K562 (cell line): ENCODE results near the gene RNF115. TPM values are rescaled to one million over a fixed set of nuclear protein-coding genes. Genes with fewer than 3 reads are reported as not detected.

ENCODE experiments used
- ATF1 ChIP-seq, 2 experiments: fragments of 450-650 bp in 1 of 2; IDR thresholded peaks; 2 replicates each; pipeline ENCODE4 v1.6.1; 2016; ENCODE audit warnings: missing compliant biosample characterization in 1 of 2, missing genetic modification characterization in 1 of 2
- ATF7 ChIP-seq: fragments of 450-650 bp; IDR thresholded peaks from 2 replicates; pipeline ENCODE4 v1.7.1; 2014; ENCODE audit warnings: mild to moderate bottlenecking, moderate library complexity
- BCOR ChIP-seq: fragments of 450-650 bp; IDR thresholded peaks from 2 replicates; pipeline ENCODE4 v1.6.1; 2016
- CBFA2T3 ChIP-seq: fragments of 450-650 bp; IDR thresholded peaks from 2 replicates; pipeline ENCODE4 v1.6.1; 2017
- CHD1 ChIP-seq: fragments of 200-600 bp; sonication (generic); IDR thresholded peaks from one replicate; pipeline ENCODE4 v1.6.1; 2012; ENCODE audit warnings: mild to moderate bottlenecking, moderate library complexity, low read length, inconsistent platforms
- EHMT2 ChIP-seq: fragments of 450-650 bp; IDR thresholded peaks from 2 replicates; pipeline ENCODE4 v1.6.1; 2018; ENCODE audit warnings: antibody characterized with exemption
- FOXJ3 ChIP-seq: sonication (generic); formaldehyde crosslinking; IDR thresholded peaks from 2 replicates; pipeline ENCODE4 v1.4.0; 2020; ENCODE audit warnings: mild to moderate bottlenecking, missing genetic modification reagents
- GABPA ChIP-seq: fragments of 200-800 bp; sonication (Bioruptor generic); conservative IDR thresholded peaks from 2 replicates; pipeline ENCODE4 v1.6.1; 2016; ENCODE audit warnings: low read depth, missing genetic modification characterization, missing compliant biosample characterization
- MNT ChIP-seq, 2 experiments: fragments of 450-650 bp; conservative IDR thresholded peaks; 2 replicates each; pipeline ENCODE4 v1.6.1; 2017; ENCODE audit warnings: mild to moderate bottlenecking in 2 of 2, moderate library complexity in 2 of 2
- MTF1 ChIP-seq: fragments of 250-450 bp; sonication (Bioruptor Pico); IDR thresholded peaks from 2 replicates; pipeline ENCODE4 v1.9.0; 2021; ENCODE audit warnings: moderate library complexity, mild to moderate bottlenecking, inconsistent platforms, borderline replicate concordance
- NELFE ChIP-seq: IDR thresholded peaks from 2 replicates; pipeline ENCODE4 v1.6.1; 2011; ENCODE audit warnings: mild to moderate bottlenecking; ENCODE audit not compliant: insufficient read depth, insufficient read length
- RBM17 ChIP-seq: fragments of 200-400 bp; formaldehyde crosslinking; IDR thresholded peaks from 2 replicates; pipeline ENCODE4 v1.6.1; 2017; ENCODE audit warnings: low read depth, mild to moderate bottlenecking, low read length, borderline replicate concordance
- TCF3 ChIP-seq: sonication (generic); formaldehyde crosslinking; IDR thresholded peaks from 2 replicates; pipeline ENCODE4 v1.4.0; 2020; ENCODE audit warnings: mild to moderate bottlenecking, missing genetic modification reagents
- ZNF174 ChIP-seq: fragments of 250-450 bp; sonication (Bioruptor Pico); IDR thresholded peaks from 2 replicates; pipeline ENCODE4 v1.4.0; 2020; ENCODE audit warnings: mild to moderate bottlenecking
- ZNF316 ChIP-seq: fragments of 450-650 bp; IDR thresholded peaks from 2 replicates; pipeline ENCODE4 v1.6.1; 2016
- ZNF324 ChIP-seq: fragments of 250-450 bp; sonication (Bioruptor Pico); IDR thresholded peaks from 2 replicates; pipeline ENCODE4 v1.4.0; 2020; ENCODE audit warnings: mild to moderate bottlenecking
- ZNF41 ChIP-seq: fragments of 250-450 bp; sonication (Bioruptor Pico); conservative IDR thresholded peaks from 2 replicates; pipeline ENCODE4 v1.4.0; 2020; ENCODE audit warnings: mild to moderate bottlenecking
- ZNF584 ChIP-seq: fragments of 200-800 bp; sonication (Bioruptor generic); IDR thresholded peaks from 2 replicates; pipeline ENCODE4 v1.6.1; 2016; ENCODE audit warnings: low read depth, mild to moderate bottlenecking, missing genetic modification characterization, missing compliant biosample characterization
- ZNF707 ChIP-seq: fragments of 250-450 bp; sonication (Bioruptor Pico); conservative IDR thresholded peaks from 2 replicates; pipeline ENCODE4 v1.8.0; 2022; ENCODE audit warnings: inconsistent platforms, mild to moderate bottlenecking, moderate library complexity
- polyA plus RNA-seq, 8 experiments: library from polyadenylated mRNA; depleted of rRNA in 4 of 8; stranded (reverse) in 5 of 8; unstranded in 3 of 8; fragments of >200 nt; fragmentation: Nextera tagmentation in 2 of 8; fragmentation: Illumina TruSeq in 1 of 8; extraction: Ambion mirVana in 2 of 8; extraction: Trizol in 1 of 8; gene quantifications; 2 replicates each; pipeline versions ENCODE4 v1.2.1 to v1.2.3, GENCODE V29; 2011 to 2014; ENCODE audit warnings: inconsistent platforms in 1 of 8, missing spikeins in 1 of 8
- total RNA-seq, 7 experiments: library from RNA; depleted of rRNA in 6 of 7; stranded (reverse); fragments of >200 nt in 6 of 7; fragmentation: Illumina TruSeq in 2 of 7; extraction: Trizol in 2 of 7; gene quantifications; 2 replicates each; pipeline versions ENCODE4 v1.2.1 to v1.2.3, GENCODE V29; 2011 to 2021; ENCODE audit warnings: low replicate concordance in 1 of 7
- TF ChIP-seq, protein P1 (sequence below): fragments of 200-800 bp; sonication (Bioruptor generic); IDR thresholded peaks from 2 replicates; pipeline ENCODE4 v1.6.1; 2017; ENCODE audit warnings: missing genetic modification characterization, missing compliant biosample characterization
- TF ChIP-seq, protein P2 (sequence below): fragments of 250-450 bp; sonication (Bioruptor Pico); IDR thresholded peaks from 2 replicates; pipeline ENCODE4 v1.8.0; 2021; ENCODE audit warnings: moderate library complexity, mild to moderate bottlenecking, inconsistent platforms
- TF ChIP-seq, protein P3 (sequence below): fragments of 250-450 bp; sonication (Bioruptor Pico); IDR thresholded peaks from 2 replicates; pipeline ENCODE4 v1.6.1; 2021; ENCODE audit warnings: mild to moderate bottlenecking
- TF ChIP-seq, protein P4 (sequence below): fragments of 450-650 bp; IDR thresholded peaks from 2 replicates; pipeline ENCODE4 v1.6.1; 2016

RNF115 gene
- total and polyA plus RNA-seq, 9 of the 15 experiments (the other 6 are each of a cell fraction or from before 2014, with no cell fraction given): 1.9 to 14.3 (median 9.5) TPM

- TF ChIP-seq ATF7: 0 out of 2 replicates have a peak, but pooled peaks have one; percentile 24
- TF ChIP-seq, protein P1, sequence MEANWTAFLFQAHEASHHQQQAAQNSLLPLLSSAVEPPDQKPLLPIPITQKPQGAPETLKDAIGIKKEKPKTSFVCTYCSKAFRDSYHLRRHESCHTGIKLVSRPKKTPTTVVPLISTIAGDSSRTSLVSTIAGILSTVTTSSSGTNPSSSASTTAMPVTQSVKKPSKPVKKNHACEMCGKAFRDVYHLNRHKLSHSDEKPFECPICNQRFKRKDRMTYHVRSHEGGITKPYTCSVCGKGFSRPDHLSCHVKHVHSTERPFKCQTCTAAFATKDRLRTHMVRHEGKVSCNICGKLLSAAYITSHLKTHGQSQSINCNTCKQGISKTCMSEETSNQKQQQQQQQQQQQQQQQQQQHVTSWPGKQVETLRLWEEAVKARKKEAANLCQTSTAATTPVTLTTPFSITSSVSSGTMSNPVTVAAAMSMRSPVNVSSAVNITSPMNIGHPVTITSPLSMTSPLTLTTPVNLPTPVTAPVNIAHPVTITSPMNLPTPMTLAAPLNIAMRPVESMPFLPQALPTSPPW (CRISPR knock-in tag): no peak
- TF ChIP-seq, protein P2, sequence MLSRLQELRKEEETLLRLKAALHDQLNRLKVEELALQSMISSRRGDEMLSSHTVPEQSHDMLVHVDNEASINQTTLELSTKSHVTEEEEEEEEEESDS: no peak
- TF ChIP-seq GABPA (tag): no peak
- no peak for TF ChIP-seq FOXJ3
- TF ChIP-seq CHD1: no peak
- TF ChIP-seq ZNF707 (CRISPR knock-in tag): no peak
- TF ChIP-seq, protein P3, sequence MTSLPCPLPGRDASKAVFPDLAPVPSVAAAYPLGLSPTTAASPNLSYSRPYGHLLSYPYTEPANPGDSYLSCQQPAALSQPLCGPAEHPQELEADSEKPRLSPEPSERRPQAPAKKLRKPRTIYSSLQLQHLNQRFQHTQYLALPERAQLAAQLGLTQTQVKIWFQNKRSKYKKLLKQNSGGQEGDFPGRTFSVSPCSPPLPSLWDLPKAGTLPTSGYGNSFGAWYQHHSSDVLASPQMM (CRISPR knock-in tag): no peak
- TF ChIP-seq NELFE: no peak
- TF ChIP-seq MNT (conservative IDR thresholded peaks at IDR 0.05): no peak
- TF ChIP-seq TCF3 (CRISPR knock-in tag): peak; percentile 66
- TF ChIP-seq ZNF584 (CRISPR knock-in tag): peak; percentile 68; the same call in 1 of the 2 replicates
- no peak for TF ChIP-seq EHMT2
- TF ChIP-seq ZNF324 (CRISPR knock-in tag): no peak
- TF ChIP-seq RBM17: no peak
- TF ChIP-seq ZNF41 (CRISPR knock-in tag): no peak
- peak; percentile 34 for TF ChIP-seq CBFA2T3
- TF ChIP-seq, protein P4, sequence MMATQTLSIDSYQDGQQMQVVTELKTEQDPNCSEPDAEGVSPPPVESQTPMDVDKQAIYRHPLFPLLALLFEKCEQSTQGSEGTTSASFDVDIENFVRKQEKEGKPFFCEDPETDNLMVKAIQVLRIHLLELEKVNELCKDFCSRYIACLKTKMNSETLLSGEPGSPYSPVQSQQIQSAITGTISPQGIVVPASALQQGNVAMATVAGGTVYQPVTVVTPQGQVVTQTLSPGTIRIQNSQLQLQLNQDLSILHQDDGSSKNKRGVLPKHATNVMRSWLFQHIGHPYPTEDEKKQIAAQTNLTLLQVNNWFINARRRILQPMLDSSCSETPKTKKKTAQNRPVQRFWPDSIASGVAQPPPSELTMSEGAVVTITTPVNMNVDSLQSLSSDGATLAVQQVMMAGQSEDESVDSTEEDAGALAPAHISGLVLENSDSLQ: peak; percentile 62; the same call in 1 of the 2 replicates
- no peak for TF ChIP-seq ZNF174 (CRISPR knock-in tag)
- TF ChIP-seq ATF1 (CRISPR knock-in tag; IDR thresholded peaks at IDR 0.05): no peak
- TF ChIP-seq ATF1 (tag; IDR thresholded peaks at IDR 0.05): no peak
- TF ChIP-seq BCOR: no peak
- TF ChIP-seq ZNF316: no peak
- TF ChIP-seq MTF1 (CRISPR knock-in tag): no peak
Measured at GRCh38 chr1:145828367-145829026, 4.6 kb upstream of the RNF115 start (continued).
